Measurements from ENCODE around the gene TMEM30B.
"Not testable (repeated sequence)": the region's sequence is repeated elsewhere in the genome, so short reads cannot be mapped to it uniquely, and the experiment has no call there.

Gene TMEM30B, protein sequence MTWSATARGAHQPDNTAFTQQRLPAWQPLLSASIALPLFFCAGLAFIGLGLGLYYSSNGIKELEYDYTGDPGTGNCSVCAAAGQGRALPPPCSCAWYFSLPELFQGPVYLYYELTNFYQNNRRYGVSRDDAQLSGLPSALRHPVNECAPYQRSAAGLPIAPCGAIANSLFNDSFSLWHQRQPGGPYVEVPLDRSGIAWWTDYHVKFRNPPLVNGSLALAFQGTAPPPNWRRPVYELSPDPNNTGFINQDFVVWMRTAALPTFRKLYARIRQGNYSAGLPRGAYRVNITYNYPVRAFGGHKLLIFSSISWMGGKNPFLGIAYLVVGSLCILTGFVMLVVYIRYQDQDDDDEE

DNA sequence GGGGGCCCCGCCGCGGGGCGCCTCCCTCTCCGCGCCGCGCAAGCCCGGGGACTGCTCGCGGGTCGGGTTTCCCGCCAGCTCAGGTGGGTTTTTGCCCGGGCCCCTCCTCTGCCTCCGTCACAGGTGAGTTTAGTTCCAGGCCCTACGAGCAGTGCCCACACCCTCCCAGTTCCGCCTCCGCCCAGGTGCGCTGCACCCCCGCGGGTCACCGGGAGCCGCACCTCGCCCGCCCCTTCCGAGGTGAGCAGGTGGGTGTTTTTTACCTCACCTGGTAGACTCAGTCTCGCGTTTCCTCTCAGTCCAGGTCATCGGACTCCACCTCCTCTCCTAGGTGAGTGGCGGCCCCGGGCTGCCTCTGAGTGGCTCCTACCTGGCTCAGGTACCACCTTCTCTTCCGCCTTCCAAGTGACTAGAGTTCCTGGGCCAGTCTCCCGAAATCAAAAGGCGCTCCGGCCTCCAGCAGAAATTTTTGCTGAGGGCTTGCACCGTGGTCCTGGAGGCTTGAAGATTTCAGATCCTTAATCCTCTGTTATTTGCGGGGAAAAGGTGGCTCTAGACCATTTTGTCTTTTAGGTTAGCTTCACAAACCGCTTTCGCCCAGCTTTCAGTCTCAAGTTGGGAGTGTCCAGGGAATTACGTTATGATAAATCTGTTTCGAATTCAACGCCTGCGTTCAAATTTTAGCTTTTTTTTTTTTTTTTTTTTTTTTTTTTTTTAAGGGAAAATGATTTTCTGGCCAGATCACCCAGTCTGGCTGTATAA is at the start of gene TMEM30B:
TMEM30B (minus strand) TSS at position 153 of the 762 bp plus-strand sequence. CDS start 191 bp downstream, outside the sequence.
- DNase-seq (ENCODE audit: low read depth in 2 of 2, low spot score in 1 of 2) = no peak

DNA sequence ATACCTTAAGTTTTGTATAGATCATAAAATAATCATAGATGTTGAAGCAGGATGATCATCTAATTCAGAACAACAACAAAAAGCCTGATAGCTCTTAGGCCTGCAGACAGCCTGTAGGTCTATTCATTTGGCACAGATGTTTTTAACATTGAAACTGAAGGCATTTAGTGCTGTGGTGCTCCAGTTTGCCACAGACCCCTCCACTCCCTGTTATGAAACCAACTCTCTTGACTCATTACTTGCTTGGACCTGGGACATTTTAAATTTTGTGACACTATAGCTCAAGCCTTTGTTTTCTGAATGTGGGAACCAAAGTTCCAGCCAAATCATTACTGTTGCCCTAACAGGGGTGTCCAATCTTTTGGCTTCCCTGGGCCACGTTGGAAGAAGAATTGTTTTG is 49.4 kb upstream of the TMEM30B start:
- DNase-seq (ENCODE audit: low read depth in 2 of 2, low spot score in 1 of 2) = no peak

DNA sequence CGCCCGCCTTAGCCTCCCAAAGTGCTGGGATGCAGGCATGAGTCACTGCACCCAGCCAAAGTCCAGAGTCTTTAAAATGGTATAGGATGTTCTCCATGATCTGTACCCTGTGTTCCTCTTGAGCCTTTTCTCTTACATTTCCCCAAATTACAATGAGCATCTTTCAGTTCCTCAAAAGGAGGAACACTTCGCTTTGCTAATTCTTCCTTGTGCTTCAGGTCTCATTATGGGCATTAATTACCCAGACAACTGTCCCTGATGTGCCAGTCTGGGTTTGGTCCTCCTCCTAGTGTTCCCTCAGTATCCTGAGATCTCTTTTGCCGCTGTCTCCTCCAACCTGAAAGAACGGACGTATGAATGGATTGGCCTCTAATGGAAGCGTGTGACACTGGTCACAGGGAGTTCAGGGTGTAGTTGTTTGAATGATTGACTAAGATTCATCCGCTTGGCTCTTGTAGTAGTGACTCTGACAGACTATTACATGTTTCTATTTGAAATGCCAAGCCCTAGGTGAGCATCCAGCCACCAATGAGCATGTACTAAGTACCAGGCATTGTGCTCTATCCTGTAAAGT is 48.4 kb upstream of the TMEM30B start:
- DNase-seq (ENCODE audit: low read depth in 2 of 2, low spot score in 1 of 2) = no peak

DNA sequence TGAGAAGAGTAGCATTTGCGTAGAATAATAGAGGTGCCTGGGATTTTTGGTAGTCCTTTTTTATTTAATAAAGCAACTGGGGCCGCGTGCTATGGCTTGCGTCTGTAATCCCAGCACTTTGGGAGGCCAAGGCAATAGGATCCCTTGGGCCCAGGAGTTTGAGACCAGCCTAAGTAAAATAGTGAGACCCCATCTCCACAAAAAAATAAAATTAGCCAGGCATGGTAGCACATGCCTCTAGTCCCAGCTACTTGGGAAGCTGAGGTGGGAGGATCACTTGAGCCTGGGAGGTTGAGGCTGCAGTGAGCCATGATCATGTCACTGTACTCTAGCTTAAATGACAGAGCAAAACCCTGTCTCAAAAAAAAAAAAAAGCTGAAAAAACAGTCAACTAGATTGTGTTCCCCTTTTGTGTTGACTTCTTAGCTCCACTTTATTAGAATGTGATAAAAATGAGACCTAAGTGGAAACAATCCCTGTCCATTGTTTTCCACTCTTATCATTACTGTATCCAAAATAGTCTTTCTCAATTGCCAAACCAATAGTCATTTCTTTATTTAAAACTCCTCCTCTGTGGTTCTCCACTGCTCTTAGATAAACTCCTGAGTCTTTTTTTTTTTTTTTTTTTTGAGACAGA is 47.6 kb upstream of the TMEM30B start:
- DNase-seq (ENCODE audit: low read depth in 2 of 2, low spot score in 1 of 2) = no peak

DNA sequence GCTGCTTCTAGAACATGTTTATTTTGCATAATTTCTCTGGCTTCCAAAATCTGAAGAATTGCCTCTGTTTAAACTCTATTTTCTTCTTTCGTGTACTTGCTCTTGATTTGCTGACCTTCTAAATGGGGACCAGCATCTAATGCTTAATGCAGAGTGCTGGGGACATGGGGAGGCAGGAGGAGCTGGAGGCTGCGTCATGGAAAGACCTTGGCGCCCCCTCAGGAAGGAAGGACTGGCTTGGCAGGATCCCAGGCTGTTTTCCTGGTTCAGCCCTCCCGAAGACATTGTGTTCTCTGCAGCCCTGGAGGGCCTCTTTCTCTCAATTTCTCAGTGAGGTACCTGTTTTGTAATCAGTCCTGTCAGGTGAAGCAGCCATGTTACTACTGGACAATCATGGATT is 45.7 kb upstream of the TMEM30B start:
- DNase-seq (ENCODE audit: low read depth in 2 of 2, low spot score in 1 of 2) = no peak

DNA sequence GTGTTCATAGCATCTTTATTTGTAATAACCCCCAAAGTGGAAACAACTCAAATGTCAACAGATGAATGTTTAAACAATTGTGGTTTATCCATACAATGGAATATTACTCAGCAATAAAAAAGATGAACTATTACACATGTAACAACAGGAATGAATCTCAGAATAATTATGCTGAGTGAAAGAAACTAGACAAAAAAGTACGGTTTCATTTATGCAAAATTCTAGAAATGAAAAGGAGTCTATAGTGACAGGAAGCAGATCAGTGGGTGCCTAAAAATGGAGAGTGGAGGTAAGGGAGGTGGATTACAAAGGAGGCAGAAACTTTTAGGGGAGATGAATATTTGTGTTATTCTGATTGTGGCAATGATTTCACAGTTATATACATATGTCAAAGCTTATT is 45.0 kb upstream of the TMEM30B start:
- no peak for DNase-seq (ENCODE audit: low read depth in 2 of 2, low spot score in 1 of 2)

DNA sequence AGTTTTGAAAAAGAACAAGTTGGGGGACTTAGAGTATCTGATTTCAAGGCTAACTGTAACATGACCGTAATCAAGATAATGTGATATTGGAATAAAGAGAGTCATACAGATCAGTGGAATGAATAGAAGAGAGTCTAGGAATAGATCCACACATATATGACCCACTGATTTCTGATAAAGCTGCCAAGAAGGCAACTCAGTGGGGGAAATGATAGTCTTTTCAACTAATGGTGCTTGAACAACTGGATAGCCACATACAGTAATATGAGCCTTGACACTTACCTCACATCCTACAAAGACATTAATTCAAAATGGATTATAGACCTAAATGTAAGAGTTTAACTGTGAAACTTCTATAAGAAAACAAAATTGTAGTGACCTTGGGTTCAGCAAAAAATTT is 44.0 kb upstream of the TMEM30B start:
- no peak for DNase-seq (ENCODE audit: low read depth in 2 of 2, low spot score in 1 of 2)

DNA sequence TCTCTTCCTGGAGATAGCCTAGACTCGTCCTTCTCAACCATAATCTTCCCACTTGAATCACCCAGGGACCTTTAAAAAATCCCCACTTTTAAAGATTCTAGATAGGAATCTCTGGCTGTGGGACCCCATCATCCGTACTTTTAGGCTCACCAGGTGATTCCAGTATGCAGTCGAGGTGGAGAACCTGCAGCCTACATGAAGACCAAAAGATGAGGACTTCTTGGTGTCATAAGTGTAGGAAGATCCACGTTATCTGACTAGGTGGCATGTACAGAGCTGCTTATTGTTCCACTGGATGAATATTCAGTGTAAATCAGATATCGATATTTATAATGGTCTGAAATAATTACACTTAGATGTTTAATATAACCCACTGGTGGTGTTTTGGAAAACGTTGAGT is 42.8 kb upstream of the TMEM30B start:
- no peak for DNase-seq (ENCODE audit: low read depth in 2 of 2, low spot score in 1 of 2)

DNA sequence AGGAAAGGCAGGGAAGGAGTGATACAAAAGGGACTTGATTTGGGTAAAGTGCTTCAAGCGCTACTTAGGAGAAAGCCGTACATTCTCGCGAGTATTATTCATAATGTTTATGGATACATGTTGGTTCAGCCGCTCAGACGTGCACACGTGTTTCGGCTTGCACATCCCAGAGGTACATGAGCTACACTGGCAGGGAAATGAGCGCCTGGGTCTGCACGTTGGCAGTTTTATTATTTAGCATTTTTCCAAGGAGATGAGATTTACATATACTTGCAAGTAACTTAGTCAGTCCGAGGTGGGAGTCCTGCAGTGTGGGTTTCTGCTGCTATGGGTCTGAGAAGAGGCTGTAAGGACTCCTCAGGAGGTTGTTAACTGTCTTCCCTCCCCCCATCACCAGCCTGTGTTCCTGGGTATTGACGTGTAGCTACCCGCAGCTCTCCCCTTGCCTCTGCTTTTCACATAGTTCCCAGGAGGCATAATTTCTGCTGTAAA is 41.7 kb upstream of the TMEM30B start:
- no peak for DNase-seq (ENCODE audit: low read depth in 2 of 2, low spot score in 1 of 2)

DNA sequence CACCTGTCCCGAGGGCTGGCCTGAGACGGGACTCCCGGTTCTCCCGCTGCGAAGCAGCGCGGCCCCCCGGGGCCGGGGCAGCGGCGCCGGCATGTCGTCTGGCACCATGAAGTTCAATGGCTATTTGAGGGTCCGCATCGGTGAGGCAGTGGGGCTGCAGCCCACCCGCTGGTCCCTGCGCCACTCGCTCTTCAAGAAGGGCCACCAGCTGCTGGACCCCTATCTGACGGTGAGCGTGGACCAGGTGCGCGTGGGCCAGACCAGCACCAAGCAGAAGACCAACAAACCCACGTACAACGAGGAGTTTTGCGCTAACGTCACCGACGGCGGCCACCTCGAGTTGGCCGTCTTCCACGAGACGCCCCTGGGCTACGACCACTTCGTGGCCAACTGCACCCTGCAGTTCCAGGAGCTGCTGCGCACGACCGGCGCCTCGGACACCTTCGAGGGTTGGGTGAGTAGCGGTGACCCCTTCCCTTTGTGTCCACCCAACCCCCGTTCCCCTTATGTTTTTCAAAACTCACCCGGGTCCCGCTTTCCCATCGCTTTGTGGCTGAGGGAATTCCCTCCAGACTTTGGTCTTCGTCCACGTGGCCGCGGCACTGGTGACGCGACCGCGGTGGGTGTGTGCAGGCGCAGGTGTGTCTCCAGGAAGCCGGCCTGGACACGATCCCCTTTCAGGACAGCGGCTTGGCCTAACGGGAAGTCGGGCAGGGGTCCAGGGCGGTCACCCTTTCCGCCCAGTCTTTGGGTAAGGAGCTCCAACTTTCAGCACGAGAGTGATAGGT is 41.1 kb upstream of the TMEM30B start:
- DNase-seq (ENCODE audit: low read depth in 2 of 2, low spot score in 1 of 2) = no peak

DNA sequence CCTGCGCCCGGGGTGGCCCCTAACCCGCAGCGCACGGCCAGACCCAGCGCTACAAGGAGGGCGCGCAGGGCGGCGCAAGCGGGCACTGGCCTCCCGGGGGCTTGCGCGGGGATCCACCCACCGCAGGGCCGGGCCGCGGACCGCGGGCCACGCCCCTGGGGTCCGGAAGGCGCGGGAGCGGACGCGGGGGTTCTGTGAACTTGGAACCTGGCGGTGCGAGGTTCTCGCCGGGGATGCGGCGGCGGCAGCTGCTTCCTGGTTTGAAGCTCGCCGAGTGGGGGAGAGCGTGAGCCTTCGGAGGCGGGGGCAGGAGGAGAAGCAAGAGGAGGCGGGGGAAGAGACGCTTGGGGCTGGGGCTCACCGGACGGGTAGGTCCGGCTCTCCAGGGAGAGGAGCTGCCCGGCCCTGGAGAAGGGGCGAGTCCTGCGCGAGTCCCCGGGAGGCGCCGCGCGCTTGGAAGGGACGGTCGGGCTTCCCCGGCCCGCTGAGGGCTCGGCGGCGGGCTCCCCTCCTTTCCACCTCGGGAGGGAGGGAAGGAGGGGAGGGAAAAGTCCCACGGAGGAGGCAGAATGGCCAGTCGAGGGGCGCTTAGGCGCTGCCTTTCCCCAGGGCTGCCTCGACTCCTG is 40.4 kb upstream of the TMEM30B start, which contains the start of gene PRKCH:
PRKCH (plus strand) TSS at position 195 of the 626 bp plus-strand sequence. CDS start 523 bp downstream, outside the sequence.
- peak; percentile 59 to 75 for DNase-seq (ENCODE audit: low read depth in 2 of 2, low spot score in 1 of 2)

DNA sequence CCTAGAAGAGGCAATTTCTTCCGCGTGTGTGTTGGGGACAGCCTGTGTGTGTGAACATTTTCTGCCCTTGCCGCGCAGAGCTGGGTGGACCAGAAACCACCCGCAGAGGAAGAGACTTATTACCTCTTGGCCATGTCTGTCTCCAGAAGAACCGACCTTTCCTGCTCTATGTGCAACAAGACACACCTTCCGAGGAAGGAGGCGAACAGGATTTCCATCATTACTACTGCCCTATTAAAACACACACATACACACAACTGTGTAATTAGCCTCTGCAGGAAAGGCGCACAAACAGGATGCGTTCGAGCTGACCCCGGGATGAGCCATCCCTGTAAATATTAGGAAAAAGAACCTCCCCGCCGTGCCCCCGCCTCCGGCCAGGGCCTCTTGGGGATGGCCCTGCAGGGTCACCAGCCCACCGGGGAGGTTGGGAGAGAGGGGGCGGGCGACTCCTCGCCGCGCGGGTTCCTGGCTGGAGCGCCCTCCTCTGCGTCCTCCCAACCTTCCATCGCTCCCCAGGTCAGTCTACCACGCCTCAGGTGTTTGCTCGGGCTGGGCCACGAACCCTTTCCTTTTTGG is 39.8 kb upstream of the TMEM30B start:
- no peak for DNase-seq (ENCODE audit: low read depth in 2 of 2, low spot score in 1 of 2)

DNA sequence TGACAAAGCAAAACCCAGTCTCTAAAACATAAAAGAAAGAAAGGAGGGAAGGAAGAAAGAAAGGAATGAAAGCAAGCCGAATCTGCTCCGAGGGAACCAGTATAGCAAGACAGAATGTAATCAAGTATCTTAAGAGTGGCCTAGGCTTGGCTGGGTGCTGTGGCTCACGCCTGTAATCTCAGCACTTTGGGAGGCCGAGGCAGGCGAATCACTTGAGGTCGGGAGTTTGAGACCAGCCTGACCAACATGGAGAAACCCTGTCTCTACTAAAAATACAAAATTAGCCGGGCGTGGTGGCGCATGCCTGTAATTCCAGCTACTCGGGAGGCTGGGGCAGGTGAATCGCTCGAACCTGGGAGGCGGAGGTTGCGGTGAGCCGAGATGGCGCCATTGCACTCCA is 39.0 kb upstream of the TMEM30B start:
- not testable (repeated sequence) for DNase-seq (ENCODE audit: low read depth in 2 of 2, low spot score in 1 of 2)

DNA sequence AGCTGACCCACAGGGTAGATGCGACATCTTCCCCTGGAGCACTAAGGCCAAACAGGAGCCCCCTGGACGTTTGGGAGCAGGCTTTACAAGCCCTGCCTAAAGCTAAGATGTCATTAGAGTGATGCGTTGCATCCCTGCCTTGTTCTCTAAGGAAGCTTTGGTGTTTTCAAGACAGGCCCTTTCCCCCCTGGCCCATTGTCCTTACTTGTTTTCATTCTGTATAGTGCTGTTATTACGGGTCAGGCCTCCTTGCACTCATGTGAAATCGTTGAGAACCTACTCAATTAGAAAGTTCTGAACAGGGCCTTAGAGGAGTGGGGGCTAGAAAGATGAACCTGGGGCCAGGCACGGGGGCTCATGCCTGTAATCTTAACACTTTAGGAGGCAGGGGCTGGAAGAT is 38.6 kb upstream of the TMEM30B start:
- DNase-seq (ENCODE audit: low read depth in 2 of 2, low spot score in 1 of 2) = no peak

DNA sequence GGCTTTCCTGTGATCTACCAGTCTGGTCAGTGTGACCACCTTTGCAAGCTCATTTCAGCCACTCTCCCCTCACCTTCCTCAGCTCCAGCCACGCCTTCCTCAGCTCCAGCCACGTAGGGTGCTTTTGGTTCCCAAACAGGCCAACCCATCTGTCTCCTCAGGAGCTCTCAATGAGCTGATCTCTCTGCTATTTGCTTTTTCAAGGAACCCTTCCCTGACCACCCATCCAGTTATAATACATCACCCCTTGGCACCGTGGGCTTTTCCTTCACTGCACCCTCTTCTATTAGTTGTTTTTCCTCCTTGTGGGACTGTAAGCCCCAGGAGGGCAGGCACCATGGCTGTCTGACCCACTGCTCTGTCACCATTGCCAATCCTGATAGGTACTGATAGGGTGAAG is 37.9 kb upstream of the TMEM30B start:
- no peak for DNase-seq (ENCODE audit: low read depth in 2 of 2, low spot score in 1 of 2)

DNA sequence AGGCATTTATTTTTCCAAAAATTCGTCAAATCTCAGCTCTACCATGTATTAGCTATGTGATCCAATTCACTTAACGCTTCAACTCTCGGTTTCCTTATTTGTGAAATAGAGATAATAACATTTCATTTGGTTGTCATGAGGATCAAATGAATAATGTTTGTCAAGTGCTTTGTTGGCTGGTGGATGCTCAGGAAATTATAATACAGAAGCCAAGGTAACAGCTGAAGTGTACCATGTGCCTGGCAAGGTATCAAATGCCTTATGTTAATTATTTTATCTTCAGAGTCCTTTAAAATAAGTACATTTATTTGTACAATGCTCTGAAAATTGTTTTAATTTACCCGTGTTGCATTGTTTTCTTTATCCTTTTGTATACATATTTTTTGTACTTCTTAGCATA is 34.2 kb upstream of the TMEM30B start:
- DNase-seq (ENCODE audit: low read depth in 2 of 2, low spot score in 1 of 2) = no peak

DNA sequence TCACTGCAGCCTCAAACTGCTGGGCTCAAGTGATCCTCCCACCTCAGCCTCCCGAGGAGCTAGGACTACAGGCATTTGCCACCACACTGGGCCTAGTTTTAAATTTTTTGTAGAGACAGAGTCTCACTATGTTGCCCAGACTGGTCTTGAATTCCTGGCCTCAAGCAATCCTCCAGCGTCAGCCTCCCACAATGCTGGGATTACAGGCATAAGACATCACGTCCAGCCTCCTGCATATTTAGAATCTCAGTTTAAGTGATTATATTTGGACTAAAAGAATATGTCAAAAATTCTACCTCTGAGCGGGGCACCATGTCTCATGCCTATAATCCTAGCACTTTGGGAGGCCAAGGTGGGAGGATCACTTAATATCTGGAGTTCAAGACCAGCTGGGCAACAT is 27.6 kb upstream of the TMEM30B start:
- not testable (repeated sequence) for DNase-seq (ENCODE audit: low read depth in 2 of 2, low spot score in 1 of 2)

DNA sequence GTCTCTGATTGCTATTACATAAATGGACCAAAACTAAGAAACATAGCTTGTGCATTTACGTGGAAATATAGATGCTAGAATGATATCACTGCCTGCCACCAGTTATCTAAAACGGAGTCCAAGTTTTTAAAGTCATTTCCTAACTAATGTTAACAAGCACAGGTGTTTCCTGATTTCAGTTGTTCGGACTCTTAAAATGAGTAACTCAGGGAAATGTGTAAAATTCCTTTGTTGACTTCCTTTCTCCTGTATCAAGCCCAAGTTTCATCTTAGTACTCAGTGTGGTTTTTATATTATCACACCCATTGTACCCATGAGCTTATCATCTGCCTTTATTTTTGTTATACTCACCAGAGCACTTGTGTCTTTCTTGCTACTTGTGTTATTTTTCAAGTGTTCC is 27.1 kb upstream of the TMEM30B start:
- no peak for DNase-seq (ENCODE audit: low read depth in 2 of 2, low spot score in 1 of 2)

DNA sequence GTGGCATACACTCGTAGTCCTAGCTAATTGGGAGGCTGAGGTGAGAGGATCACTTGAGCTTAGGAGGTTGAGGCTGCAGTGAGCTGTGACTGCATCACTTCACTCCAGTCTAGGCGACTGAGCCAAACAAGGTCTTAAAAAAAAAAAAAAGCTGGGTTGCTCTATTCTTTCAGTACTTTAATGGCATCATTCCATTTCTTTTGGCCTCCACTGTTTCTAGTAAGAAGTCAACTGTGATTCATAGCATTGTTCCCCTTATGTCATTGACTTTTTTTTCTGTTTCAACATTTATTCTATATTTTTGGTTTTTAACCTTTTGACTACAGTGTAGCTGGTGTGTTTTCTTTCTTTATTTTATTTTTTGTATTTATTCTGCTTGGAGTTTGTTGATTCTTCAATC is 23.6 kb upstream of the TMEM30B start:
- no peak for DNase-seq (ENCODE audit: low read depth in 2 of 2, low spot score in 1 of 2)

DNA sequence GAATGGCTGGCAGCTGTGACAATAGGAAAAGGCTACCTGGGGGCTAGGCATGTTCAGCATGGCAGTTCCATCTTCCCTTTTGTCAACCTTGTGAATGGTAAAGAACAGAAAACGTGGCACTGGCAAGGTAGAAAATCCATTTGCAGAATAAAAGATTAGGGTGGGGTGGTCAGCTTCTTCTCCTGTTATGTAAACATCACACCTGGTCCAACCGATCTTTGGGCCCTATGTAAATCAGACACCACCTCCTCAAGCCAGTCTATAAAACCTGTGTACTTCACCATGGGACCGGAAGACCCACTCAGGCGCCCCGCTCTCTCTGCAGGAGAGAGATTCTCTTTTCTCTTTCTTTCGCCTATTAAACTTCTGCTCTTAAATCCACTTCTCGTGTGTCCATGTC is 19.6 kb upstream of the TMEM30B start:
- DNase-seq (ENCODE audit: low read depth in 2 of 2, low spot score in 1 of 2) = no peak
